HG03469 (cell line): ENCODE data around the gene RGS3.

Source experiments
- ATAC-seq: cut with Tn5 transposase; IDR thresholded peaks from one replicate; pipeline ENCODE4 v1.9.1; 2021; ENCODE audit warnings: mild to moderate bottlenecking, moderate library complexity, moderate number of reproducible peaks; ENCODE audit not compliant: unreplicated experiment

The RGS3 gene

DNA sequence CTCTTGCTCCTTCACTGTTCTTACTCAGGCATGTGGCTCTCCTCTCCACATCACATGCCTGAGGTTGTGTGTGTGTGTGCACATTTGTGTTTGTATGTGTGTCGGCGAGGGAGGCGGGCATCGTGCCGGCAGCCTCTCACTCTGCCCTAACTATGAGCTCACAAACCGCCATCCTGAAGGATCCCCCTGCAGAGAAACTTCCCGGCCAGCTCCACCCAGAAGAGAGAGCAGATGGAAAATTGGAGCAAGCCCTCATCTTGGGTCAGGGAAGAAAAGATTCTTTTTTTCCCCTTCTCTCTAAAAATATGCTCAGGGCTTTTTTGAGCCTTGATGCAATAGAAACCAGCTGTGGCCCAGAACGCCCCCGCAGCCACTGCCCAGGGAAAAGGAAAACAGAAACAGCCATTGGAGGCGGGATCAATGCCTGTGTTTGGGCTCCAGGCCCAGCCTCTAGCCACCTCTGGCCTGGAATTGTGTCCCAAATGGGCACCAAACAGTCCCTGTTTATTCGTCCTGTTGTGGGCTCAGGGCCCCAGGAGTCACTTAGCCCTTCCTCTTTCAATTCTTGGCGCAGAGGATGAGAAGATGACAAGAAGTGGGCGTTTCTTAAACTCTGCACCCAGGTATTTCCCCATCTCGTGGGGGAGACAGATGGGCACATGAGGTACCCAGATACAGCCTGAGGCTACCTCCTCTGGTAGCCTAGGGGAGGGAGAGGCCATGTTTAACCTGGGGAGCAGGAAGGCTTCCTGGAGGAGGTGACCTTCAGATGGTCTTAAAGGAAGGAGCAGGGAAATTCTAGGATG, 151.5 kb downstream of the RGS3 start:
- no peak for ATAC-seq

DNA sequence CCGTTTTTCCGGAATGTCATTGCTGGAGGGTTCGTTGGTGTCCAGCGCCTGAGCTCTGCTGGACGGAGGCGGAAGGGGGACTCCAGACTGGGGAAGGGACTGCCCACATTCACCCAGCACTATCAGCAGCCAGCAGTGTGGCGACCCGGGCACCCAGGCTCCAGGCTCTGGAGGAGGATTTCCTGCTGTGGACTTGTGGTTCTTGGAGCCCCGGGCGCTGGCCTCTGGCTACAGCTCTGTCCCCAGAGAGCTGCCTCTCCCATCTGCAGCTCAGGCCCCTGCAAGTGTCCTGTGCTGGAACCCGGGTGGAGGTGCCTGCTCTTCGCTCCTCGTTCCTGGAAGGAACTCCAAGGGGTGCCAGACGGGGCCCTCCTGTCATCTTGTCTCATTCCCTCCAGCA, 152.6 kb downstream of the RGS3 start:
- ATAC-seq = no peak

DNA sequence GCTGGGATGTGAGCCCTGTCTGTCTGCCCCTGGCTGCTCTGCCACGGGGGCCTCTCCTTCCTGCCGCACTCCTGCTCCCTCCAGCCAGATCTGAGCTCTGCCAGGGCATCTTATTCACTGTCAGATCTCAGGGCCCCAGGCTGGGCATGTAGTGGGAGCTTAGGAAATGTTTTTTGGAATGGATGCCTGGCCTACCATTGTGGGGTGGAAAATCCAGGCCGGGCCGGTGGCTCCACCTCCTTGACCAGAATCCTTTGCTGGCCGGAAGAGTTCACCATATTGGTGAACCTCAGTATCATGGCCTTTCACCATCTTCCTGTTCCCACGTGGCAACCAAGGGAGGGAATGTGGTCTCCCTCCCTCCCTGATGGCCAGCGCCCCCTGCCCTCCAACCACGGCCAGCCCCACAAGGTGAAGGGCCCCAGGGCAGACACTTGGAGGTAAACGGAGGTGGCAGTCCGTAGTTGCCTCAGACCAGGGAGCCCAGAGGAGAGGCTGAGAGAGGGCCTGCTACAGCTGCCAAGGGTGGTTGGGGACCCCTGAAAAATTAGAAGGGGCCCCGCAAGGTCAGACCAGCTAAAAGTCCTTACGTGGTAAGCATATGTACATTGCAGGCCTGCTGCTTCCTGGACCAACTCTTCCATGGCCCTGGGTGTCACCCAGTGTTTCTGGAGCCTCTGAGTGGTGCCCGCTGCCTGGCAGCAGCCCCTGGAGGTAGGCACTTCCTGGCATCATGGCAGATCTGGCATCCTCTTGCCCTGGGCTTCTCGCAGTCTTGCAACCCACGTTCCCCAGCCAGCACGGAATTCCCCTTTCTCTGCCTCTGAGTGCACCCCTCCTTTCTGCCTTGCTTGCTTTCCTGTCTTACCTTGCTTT, 153.3 kb downstream of the RGS3 start:
- ATAC-seq = no peak

DNA sequence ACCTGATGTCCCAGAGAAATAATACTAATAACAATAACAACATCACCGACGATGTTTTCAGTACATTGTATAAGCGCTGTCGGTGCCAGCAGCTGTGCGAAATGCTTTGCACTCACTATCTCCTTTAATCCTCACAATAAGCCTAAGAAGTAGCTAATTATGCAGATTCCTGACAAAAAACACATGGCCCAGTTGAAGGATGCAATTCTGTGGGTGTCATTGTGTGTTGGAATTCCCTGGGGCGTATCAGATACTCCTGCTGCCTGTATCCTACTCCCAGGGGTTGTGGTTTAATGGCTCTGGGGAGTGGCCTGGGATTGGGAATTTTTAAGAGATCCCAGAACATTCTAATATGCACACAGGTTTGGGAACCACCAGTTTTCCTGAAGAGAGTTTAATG, 154.0 kb downstream of the RGS3 start:
- no peak for ATAC-seq

DNA sequence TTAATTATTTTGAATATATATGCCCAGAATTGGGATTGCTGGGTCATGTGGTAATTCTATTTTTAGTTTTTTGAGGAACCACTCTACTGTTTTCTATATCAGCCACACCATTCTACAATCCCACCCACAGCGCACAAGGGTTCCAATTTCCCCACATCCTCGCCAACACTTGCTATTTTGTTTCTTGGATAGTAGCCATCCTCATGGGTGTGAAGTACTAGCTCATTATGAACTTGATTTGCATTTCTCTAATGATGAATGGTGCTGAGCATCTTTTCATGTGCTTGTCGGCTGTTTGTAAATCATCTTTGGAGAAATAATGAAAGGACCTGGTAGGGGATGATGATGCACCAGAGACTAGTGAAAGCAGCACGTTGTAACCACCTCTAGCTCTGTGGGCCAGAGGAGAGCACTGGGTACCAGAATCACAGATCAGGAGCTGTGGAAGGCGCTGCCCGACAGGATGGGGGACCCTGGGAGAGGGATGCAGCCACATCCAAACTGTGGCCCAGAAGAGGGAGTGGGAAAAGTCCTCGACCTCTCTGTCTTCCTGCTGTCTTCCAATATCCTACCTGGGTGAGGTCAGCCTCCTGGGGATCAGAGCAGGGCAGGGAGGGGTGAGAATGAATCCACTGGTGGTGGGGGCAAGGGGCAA, 155.4 kb downstream of the RGS3 start:
- ATAC-seq = no peak

DNA sequence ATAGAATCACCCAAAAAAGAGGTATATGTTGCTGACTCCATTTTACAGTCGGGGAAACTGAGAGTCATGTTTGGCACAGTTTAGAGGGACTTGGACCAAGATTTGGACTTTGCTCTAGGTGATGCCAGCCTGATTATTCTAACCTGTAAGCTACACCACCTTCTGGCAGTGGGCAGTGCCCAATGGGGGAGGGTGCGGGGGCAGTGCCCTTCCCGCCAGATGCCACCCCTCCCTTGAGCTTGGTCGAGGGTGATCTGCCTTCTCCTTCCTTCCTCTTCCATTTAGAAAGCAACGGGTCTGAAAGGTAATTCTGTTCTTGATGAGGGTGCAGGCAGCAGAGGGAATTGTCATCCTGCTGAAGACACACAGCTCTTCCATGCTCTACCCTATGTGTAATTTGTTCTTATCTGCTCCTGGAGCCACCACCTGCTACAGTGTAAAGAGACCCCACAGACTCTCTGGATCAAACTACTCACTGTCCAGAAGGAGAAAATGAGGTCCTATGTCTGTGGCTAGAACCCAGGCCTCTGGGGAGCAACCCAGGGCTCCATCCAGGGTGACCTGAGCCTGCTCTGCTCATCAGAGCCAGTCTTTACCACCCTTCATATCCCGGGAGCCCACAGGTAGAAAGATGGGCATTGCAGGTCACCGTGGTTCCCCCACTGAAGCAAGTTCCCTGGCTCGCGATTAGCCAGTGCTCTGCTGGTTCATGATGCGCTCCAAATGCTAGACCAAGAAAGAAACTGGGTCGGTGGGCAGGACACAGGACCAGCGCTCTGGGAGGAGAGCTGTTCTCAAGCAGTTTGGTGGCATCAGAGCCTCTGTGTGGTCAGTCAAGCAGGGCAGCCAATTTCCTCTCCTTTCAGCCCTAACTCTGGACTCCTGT, 156.2 kb downstream of the RGS3 start:
- no peak for ATAC-seq

DNA sequence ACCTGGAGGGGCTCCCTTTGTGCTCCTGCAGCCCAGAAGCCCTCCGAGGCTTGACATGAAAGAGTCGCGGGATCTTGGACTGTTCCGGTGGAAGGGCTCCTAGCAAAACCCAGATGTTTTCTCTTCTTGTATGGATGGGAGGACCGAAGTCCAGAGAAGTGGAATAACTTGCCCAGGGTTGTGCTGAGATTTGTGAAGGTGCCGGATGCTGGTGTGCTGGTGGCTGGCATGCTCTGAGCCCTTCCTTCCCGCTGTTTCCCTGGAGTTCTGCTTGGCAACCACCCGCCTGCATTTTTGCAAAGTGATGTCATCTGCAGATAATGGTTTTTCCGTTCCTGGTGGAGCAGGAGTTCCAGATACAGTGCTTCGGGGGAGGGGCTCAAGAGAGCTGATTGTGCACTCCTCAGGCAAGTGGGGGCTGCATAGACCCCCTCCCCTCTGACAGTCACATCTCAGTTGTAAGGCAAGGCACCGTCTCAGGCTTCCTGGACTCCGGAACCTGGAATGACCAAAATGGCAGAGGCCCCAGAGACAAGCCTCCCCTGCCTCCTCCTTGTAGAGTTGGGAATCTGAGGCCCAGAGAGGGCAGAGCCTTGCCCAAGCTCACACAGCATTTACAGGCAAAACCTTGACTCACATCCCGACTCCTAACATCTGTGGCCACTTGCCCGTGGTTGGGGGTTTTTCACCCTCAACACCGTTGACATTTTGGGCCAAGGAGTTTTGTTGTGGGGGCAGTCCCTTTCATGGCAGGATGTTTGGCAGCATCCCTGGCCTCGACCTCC, 157.0 kb downstream of the RGS3 start:
- no peak for ATAC-seq

DNA sequence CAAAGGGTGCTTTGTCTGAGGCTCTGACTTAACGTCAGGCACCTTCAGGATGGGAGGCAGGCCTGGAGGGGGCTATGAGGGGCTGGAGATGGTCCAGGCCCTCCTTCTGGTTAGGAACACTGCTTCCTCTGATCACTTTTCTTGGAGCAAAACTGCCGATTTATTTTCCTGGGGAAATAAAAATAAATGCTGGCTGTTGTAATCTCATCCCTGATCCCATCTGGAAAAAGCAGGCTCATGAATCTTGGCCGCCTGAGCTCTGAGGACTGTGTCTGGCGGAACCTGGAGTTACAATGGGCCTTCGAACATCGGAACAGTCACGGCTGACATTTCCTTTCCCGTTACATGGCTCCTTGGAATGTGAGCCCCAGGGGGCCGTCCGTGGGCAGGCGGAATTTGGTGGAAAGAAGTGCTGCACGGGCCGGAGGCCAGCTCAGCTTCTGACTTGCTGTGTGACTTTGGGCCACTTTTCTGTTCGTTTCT, 157.8 kb downstream of the RGS3 start:
- ATAC-seq = no peak

DNA sequence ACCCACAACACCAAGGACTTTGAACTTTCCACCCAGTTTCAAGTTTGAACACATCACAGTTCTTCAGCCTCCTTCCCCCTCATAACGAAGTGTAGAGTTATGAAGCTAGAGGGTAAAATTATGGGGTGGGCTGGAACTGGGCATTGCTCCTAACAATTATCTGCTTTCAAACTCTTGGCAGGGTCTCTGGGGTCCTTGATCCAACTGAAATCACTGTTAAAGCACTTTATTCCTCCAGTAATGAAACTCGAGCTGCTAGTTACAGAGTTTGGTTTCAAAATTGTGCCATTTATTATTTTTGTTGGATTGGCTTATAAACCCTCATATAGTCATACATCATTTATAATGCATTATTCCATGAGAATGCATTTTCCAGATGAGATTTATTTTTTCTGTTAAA, 158.5 kb downstream of the RGS3 start:
- ATAC-seq = no peak

DNA sequence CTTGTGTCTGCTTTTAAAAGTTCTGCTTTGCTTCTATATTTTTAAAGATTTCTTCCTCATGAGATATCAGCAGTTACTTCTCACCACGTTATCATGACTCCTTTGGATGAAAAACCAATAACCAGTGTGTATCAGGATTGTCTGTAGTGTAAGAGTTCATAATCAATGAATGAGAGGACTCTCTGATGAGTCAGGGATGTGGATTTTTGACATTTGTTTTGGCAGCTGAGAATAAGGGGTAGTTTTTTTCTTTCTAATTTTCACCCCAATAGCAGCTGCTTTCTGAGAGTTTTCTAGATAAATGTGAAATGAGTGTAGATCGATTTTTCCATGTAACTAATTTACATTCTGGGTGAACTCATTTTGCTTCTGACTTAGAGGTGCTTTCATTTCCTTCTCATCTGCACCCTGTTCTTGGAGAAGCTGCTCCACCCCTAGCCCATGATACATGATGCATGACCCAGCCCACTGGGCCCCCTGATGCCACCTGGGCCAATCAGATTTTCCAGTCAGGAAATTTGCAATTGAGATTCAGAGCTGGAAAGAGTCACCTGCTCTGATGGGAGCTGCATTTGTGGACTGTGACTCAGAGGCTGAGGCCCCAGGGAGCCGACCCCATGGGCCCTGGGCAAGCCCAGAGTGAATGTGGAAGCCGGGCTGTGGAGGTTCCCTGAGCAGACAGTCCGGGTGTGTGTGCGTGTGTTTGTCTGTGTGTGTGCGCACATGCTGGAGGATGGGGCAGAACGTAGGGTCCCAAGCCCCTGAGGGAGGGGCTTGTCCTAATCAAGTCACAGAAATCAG, 159.3 kb downstream of the RGS3 start:
- peak; percentile 58 for ATAC-seq

DNA sequence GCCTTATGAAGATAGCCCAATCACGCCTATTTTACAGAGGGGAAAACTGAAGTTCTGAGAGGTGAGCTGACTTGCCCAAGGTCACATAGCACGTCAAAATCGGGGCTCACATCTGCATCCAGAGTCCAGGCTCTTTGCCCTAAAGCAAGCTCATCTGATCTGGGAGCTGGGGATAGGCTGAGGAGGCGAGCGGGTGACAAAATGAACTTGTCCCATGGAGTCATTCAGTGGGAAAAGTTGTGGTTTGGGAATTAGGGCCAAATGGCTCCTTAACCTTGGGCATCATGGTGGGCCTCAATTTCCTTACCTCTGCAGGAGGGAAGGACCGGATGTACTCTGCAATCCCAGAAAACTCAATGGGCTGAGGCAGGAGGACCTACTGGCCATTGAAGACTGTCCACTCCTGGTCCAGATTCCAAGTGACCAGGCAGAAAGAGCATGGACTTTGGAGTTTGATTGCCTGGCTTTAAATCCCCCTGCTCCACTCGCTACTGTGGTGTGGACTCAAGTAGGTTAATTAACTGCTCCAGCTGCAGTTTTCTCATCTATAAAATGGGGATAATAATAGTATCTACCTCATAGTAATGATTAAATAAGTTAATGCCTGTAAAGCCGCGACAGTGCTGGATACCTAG, 160.4 kb downstream of the RGS3 start:
- no peak for ATAC-seq

DNA sequence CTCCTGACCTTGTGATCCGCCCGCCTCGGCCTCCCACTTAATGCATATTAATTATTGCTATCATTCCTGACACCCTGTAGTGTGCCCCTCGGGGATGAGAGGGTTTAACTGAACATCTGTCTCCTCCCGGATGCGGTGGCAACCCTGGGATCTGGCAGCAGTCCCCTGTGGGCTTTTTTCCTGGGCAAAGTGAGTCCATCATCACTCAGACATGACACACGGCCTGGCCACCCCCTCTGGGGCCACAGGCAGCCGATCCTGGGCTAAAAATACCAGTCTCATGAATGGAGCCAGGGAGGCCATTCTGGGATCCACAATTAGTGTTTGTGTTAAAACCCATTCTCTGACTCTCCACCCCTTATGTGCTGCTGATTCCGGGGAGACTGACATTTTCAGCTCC, 161.2 kb downstream of the RGS3 start:
- ATAC-seq = no peak

DNA sequence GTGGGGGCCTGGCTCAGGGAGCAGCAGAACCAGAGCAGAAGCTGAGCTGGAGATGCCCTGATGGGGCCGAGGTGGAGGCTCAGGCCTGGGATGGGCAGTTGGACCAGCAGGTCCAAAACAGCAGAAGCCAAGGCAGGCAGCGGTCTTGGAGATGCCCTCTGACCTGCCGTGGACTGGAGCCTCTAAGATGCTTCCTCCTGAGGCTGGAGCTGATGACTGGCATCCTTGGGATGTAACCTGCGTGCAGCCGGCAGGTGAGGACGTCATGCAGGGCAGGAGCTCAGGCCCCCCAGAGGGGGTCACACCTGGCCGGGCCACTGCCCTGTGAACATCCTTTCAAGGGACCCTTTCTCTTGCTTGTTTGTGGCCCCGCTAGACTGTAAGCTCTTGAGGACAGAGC, 162.0 kb downstream of the RGS3 start:
- ATAC-seq = no peak

DNA sequence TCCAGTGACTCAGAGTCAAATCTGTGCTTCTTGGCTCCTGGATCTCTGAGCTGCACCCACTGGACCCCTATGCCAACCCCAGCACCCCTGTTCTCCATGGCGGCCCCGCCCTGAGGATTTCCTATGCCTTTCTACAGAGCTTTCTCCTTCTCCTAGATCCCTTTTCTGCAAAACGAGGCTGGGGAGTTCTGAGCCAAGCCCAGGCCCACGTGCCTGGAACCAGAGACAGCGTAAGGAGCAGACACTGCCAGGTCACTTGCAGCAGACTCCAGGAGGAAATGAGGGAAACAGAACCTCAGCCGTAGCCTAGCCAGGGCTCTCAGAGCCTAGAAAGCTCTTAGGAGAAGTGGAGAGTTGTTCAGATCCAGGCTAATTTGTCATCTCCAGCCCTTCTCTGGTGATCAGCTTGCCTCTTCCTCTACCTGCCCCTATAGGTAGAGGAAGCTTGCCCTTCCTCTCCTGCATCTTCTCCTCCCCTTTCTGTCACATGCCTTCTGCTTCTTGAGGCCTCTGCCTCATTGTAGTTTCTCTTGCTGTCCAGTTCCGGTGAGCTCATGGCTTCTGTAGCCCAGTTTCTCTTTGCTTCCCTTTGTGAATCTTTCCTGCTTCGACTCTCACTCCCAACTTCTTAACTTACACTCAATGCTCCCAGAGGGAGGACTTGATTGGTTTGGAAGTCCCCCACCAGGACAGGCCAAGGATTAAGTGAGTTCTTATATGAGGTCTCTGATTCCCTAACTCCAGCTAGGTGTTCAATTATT, 163.4 kb downstream of the RGS3 start:
- no peak for ATAC-seq

DNA sequence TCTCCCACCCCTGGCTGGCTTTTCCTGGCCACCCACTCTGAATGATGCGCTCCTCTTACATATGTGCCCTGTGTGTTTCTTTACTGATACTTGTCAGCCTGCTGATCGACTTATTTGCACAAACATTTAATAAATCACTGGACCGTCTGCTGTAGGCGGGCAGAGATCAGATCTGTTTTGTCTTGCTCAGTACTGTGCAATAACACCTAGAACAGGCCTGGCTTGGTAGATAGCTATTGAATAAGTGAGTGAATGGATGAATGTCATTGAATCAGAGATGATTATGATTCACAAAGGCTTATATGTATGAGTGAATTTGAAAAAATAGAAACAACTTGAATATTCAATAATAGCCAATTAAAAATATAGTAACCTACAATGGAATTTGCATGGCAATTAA, 165.1 kb downstream of the RGS3 start:
- no peak for ATAC-seq

DNA sequence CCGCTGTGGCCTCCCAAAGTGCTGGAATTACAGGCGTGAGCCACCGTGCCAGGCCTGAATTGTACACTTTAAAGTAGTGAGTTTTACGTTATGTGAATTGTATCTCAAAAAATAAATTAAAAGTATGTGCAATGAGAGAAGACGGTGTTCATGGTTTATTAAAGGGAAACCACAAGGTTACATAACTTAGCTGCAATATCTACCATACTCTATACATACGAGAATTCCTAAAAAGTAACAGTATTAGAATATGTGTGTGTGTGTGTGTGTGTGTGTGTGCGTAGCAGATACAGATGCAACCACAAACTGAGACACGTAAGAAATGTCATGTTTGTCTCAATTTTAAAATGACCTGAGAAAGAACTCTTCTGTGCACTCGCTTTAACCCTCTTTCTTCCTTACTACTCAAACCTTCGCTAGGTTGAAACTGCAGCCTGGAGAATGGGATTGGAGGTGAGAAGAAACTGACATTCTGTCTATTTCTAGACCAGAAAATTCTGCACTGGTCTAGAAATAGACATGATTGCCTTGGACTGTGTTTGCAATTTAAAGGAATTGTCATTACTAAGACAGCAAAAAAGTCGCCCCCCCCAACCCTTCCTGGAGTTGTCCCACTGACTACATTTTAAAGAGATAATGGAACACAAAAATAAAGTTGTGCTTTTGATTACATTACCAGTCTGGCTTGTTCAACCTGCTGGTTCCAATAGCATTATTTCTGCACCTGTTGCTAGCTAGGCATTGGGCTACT, 167.0 kb downstream of the RGS3 start:
- ATAC-seq = no peak
